ENCODE measurements around the gene CDH10.

The CDH10 gene

GRCh38 chr5:24595329-24595728 is 49.4 kb downstream of the CDH10 start:
- no peak for DNase-seq

- no peak for DNase-seq
Observed at GRCh38 chr5:24591426-24591825, 53.4 kb downstream of the CDH10 start.

GRCh38 chr5:24589566-24589965 is 55.2 kb downstream of the CDH10 start:
- no peak for DNase-seq

- DNase-seq = no peak
Observed at GRCh38 chr5:24585751-24586150, 59.0 kb downstream of the CDH10 start.

- DNase-seq = no peak
Observed at GRCh38 chr5:24571302-24571701, 73.5 kb downstream of the CDH10 start.

- DNase-seq = no peak
Observed at GRCh38 chr5:24566933-24567332, 77.8 kb downstream of the CDH10 start.

GRCh38 chr5:24555229-24555628 is 89.5 kb downstream of the CDH10 start:
- no peak for DNase-seq

- no peak for DNase-seq
Observed at GRCh38 chr5:24547132-24547531, 97.6 kb downstream of the CDH10 start.

- DNase-seq = no peak
Observed at GRCh38 chr5:24539613-24540012, 105.2 kb downstream of the CDH10 start.

- DNase-seq = no peak
Observed at GRCh38 chr5:24538346-24538745, 106.4 kb downstream of the CDH10 start.

GRCh38 chr5:24535646-24536045 is 109.1 kb downstream of the CDH10 start:
- DNase-seq = no peak

- no peak for DNase-seq
Observed at GRCh38 chr5:24530906-24531305, 113.9 kb downstream of the CDH10 start.

GRCh38 chr5:24525414-24525813 is 119.4 kb downstream of the CDH10 start:
- DNase-seq = no peak

GRCh38 chr5:24512423-24512822 is 132.4 kb downstream of the CDH10 start:
- no peak for DNase-seq

GRCh38 chr5:24510523-24510988 is 134.2 kb downstream of the CDH10 start:
- no peak for DNase-seq

GRCh38 chr5:24509943-24510342 is 134.8 kb downstream of the CDH10 start:
- DNase-seq = no peak

GRCh38 chr5:24505258-24505657 is 139.5 kb downstream of the CDH10 start:
- DNase-seq = no peak

GRCh38 chr5:24497591-24498157 is 147.1 kb downstream of the CDH10 start:
- DNase-seq = no peak

GRCh38 chr5:24497145-24497544 is 147.6 kb downstream of the CDH10 start:
- DNase-seq = no peak

- DNase-seq = no peak
Observed at GRCh38 chr5:24496268-24496667, 148.5 kb downstream of the CDH10 start.

GRCh38 chr5:24492229-24492628 is 152.5 kb downstream of the CDH10 start:
- DNase-seq = no peak

- no peak for DNase-seq
Observed at GRCh38 chr5:24491490-24491889, 153.3 kb downstream of the CDH10 start.

GRCh38 chr5:24487368-24488229 is 157.2 kb downstream of the CDH10 start:
- DNase-seq = no peak

- DNase-seq = no peak
Observed at GRCh38 chr5:24480952-24481351, 163.8 kb downstream of the CDH10 start.

GRCh38 chr5:24477958-24478357 is 166.8 kb downstream of the CDH10 start:
- DNase-seq = no peak

Measured in CD4-positive, alpha-beta T cell treated with Interleukin-12 subunit alpha and Interleukin-12 subunit beta, for 1 hour (primary cell).